Upper lobe of left lung (tissue), 4 donors: Measurements from ENCODE around the gene HDAC5.

Experiments
- CTCF ChIP-seq, 6 experiments: fragments of 450-650 bp in 4 of 6; fragments of 200-600 bp in 2 of 6; sonication (generic) in 2 of 6; IDR thresholded peaks; one replicate each; pipeline ENCODE4 v1.5.1; 2016 to 2019; ENCODE audit warnings: antibody characterized with exemption in 6 of 6
- POLR2A ChIP-seq, 4 donors: fragments of 450-650 bp; IDR thresholded peaks; one replicate each; pipeline ENCODE4 v1.5.1; 2016 to 2017; ENCODE audit warnings: antibody characterized with exemption in 4 of 4, mild to moderate bottlenecking in 2 of 4

DNA sequence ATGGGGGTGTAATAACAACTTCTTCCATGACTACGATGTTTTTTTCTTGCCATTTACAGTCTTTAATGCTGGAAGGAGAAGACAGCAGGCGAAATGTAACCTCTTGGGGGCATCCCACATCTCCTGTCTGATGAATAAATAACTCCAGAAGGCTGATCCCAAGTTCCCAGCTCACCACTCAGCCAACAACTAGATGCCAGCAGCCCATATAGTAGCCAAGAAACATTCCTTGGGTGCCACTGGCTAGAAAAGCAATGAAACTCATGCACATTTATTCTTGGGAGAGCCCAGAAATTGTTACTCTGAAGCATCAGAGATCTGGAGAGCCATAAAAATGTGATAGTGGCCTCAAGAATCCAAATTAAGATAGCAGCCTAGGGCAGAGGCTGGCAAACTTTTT, 86.0 kb downstream of the HDAC5 start:
- TF ChIP-seq CTCF (IDR thresholded peaks at IDR 0.05) (no peak), POLR2A (IDR thresholded peaks at IDR 0.05) (no peak)
